ENCODE data around the gene SLC11A1. TPM values are rescaled to one million over a fixed set of nuclear protein-coding genes. Genes with fewer than 3 reads are reported as not detected.

Gene SLC11A1

GRCh38 chr2:218438596-218438995 is 56.5 kb downstream of the SLC11A1 start:
- Histone ChIP-seq H3K36me3 (ENCODE audit: control insufficient read depth in 1 of 2, insufficient read depth in 2 of 2, low read depth in 1 of 2, low read length in 2 of 2) (no peaks in the 10 kb centered on the region), H3K27me3 (ENCODE audit: control insufficient read depth in 1 of 2, insufficient read depth in 1 of 2, low read length in 2 of 2) (no peaks in the 10 kb centered on the region), H4K8ac (ENCODE audit: low read length) (no peak overlapping the region), H3K9me3 (ENCODE audit: control insufficient read depth, low read length) (no peaks in the 10 kb centered on the region), H2AFZ (ENCODE audit: low read depth, low read length) (no peak overlapping the region), H2BK12ac (ENCODE audit: low read length in 2 of 2) (no peak overlapping the region), H3K14ac (ENCODE audit: low read length in 2 of 2) (no peak overlapping the region), H3K79me1 (replicated peaks; ENCODE audit: low read length, poor library complexity, severe bottlenecking) (no peaks in the 10 kb centered on the region), H2BK5ac (ENCODE audit: low read depth, low read length, poor library complexity, severe bottlenecking) (no peak overlapping the region), H2AK5ac (ENCODE audit: low read length, severe bottlenecking) (no peak overlapping the region), H3K27ac (ENCODE audit: low read length, poor library complexity, severe bottlenecking) (no peak overlapping the region), H3K23ac (ENCODE audit: low read length in 2 of 2) (no peak overlapping the region), H2BK120ac (ENCODE audit: low read depth, low read length) (no peak overlapping the region), H4K91ac (ENCODE audit: low read length) (no peak overlapping the region), H3K4me2 (ENCODE audit: low read length, poor library complexity, severe bottlenecking) (no peak overlapping the region), H3K4ac (ENCODE audit: low read depth in 1 of 2, low read length in 2 of 2) (no peak overlapping the region), H2BK15ac (ENCODE audit: low read depth, poor library complexity, severe bottlenecking) (no peak overlapping the region), H3K18ac (ENCODE audit: low read depth in 1 of 2, low read length in 2 of 2) (no peak overlapping the region), H3K4me3 (ENCODE audit: insufficient read depth in 1 of 2, low read depth in 1 of 2, low read length in 2 of 2) (no peak overlapping the region), H3K4me1 (ENCODE audit: control insufficient read depth, insufficient read depth, low read depth, low read length) (no peaks in the 10 kb centered on the region), H3K9ac (ENCODE audit: low read length) (no peak overlapping the region)
- DNase-seq, result peak; percentile 22
- WGBS, result 93% methylated on average over 3 of the region's 4 CpGs

DNA sequence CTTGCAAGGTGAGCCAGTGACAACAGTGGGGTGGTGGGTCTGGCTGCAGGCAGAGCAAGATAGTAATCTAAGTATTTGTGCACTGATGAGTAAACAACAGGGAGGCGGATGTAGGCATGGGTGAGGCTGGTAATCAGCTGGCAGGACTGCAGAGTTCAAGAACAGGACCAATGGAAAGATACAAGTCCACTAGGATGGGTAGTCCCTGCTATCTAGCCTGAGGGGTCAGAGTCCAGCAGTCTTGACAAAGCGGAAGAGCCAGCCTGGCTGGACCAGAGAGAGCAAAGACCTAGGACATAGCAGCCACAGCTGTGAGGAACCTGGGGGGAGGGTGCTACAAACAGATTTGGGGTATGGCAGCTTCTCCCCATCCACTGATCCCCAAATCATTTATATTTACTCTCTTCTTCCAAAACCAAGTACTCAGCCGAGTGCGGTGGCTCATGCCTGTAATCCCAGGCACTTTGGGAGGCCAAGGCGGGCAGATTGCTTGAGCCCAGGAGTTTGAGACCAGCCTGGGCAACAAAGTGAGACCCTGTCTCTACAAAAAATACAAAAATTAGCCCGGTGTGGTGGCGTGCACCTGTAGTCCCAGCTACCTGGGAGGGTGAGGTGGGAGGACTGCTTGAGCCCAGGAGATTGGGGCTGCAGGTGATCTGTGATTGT is 62.8 kb downstream of the SLC11A1 start:
- H3K4ac ChIP-seq (ENCODE audit: low read depth in 1 of 2, low read length in 2 of 2), result no peak overlapping the region
- 98% methylated on average over 5 of the region's 7 CpGs for WGBS

DNA sequence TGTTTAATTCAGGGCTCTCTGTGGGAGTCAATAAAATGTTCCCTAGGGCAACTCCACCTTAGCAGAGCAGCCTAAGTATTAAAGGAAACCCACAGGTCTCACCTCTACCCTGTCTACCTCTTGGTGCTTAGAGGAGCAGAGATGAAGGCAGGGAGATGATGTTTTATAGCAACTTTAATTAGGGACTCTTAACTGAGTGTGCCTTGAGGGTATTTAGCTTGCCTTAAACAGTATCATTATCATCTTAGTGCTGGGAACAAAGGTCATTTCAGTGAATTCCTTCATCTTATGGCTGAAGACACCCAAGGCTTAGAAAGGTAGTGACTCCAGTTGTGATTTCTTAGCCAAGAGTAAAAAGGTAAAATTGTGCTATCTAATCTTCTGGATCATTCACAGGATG is 63.5 kb downstream of the SLC11A1 start:
- Histone ChIP-seq H3K14ac (ENCODE audit: low read length in 2 of 2) (no peak overlapping the region), H3K18ac (ENCODE audit: low read depth in 1 of 2, low read length in 2 of 2) (no peak overlapping the region), H3K27ac (ENCODE audit: low read length, poor library complexity, severe bottlenecking) (no peak overlapping the region), H2BK120ac (ENCODE audit: low read depth, low read length) (no peak overlapping the region), H2BK5ac (ENCODE audit: low read depth, low read length, poor library complexity, severe bottlenecking) (no peak overlapping the region), H3K4me1 (ENCODE audit: control insufficient read depth, insufficient read depth, low read depth, low read length) (no peaks in the 10 kb centered on the region), H3K9ac (ENCODE audit: low read length) (no peak overlapping the region), H2BK15ac (ENCODE audit: low read depth, poor library complexity, severe bottlenecking) (no peak overlapping the region), H3K4ac (ENCODE audit: low read depth in 1 of 2, low read length in 2 of 2) (no peak overlapping the region), H3K9me3 (ENCODE audit: control insufficient read depth, low read length) (no peaks in the 10 kb centered on the region), H3K36me3 (ENCODE audit: control insufficient read depth in 1 of 2, insufficient read depth in 2 of 2, low read depth in 1 of 2, low read length in 2 of 2) (peaks cover 3 to 17% of the 10 kb centered on the region in 2 experiments), H2AK5ac (ENCODE audit: low read length, severe bottlenecking) (no peak overlapping the region), H4K8ac (ENCODE audit: low read length) (no peak overlapping the region), H3K79me1 (replicated peaks; ENCODE audit: low read length, poor library complexity, severe bottlenecking) (peaks cover 2% of the 10 kb centered on the region), H2AFZ (ENCODE audit: low read depth, low read length) (no peak overlapping the region), H3K4me2 (ENCODE audit: low read length, poor library complexity, severe bottlenecking) (no peak overlapping the region), H2BK12ac (ENCODE audit: low read length in 2 of 2) (no peak overlapping the region), H4K91ac (ENCODE audit: low read length) (no peak overlapping the region), H3K27me3 (ENCODE audit: control insufficient read depth in 1 of 2, insufficient read depth in 1 of 2, low read length in 2 of 2) (no peaks in the 10 kb centered on the region), H3K4me3 (ENCODE audit: insufficient read depth in 1 of 2, low read depth in 1 of 2, low read length in 2 of 2) (no peak overlapping the region), H3K23ac (ENCODE audit: low read length in 2 of 2) (no peak overlapping the region)
- DNase-seq, result no peak

More for the DNA sequence above, 62.8 kb downstream of the SLC11A1 start:
- no peak for DNase-seq
- H3K14ac ChIP-seq (ENCODE audit: low read length in 2 of 2), result no peak overlapping the region
- H2BK5ac ChIP-seq (ENCODE audit: low read depth, low read length, poor library complexity, severe bottlenecking), result no peak overlapping the region
- no peak overlapping the region for H3K9ac ChIP-seq (ENCODE audit: low read length)
- H3K79me1 ChIP-seq (replicated peaks; ENCODE audit: low read length, poor library complexity, severe bottlenecking), result no peaks in the 10 kb centered on the region
- no peak overlapping the region for H3K23ac ChIP-seq (ENCODE audit: low read length in 2 of 2)
- H3K27ac ChIP-seq (ENCODE audit: low read length, poor library complexity, severe bottlenecking), result no peak overlapping the region
- no peak overlapping the region for H2AK5ac ChIP-seq (ENCODE audit: low read length, severe bottlenecking)
- H3K4me3 ChIP-seq (ENCODE audit: insufficient read depth in 1 of 2, low read depth in 1 of 2, low read length in 2 of 2), result no peak overlapping the region
- H3K36me3 ChIP-seq (ENCODE audit: control insufficient read depth in 1 of 2, insufficient read depth in 2 of 2, low read depth in 1 of 2, low read length in 2 of 2), result peaks cover 3 to 15% of the 10 kb centered on the region in 2 experiments
- H2AFZ ChIP-seq (ENCODE audit: low read depth, low read length), result no peak overlapping the region
- H2BK12ac ChIP-seq (ENCODE audit: low read length in 2 of 2), result no peak overlapping the region
- no peak overlapping the region for H3K4me2 ChIP-seq (ENCODE audit: low read length, poor library complexity, severe bottlenecking)
- no peak overlapping the region for H4K91ac ChIP-seq (ENCODE audit: low read length)
- H2BK15ac ChIP-seq (ENCODE audit: low read depth, poor library complexity, severe bottlenecking), result no peak overlapping the region
- H3K9me3 ChIP-seq (ENCODE audit: control insufficient read depth, low read length), result no peaks in the 10 kb centered on the region
- no peak overlapping the region for H4K8ac ChIP-seq (ENCODE audit: low read length)
- no peak overlapping the region for H3K18ac ChIP-seq (ENCODE audit: low read depth in 1 of 2, low read length in 2 of 2)
- no peaks in the 10 kb centered on the region for H3K27me3 ChIP-seq (ENCODE audit: control insufficient read depth in 1 of 2, insufficient read depth in 1 of 2, low read length in 2 of 2)
- H2BK120ac ChIP-seq (ENCODE audit: low read depth, low read length), result no peak overlapping the region
- no peaks in the 10 kb centered on the region for H3K4me1 ChIP-seq (ENCODE audit: control insufficient read depth, insufficient read depth, low read depth, low read length)

Small RNAs within 50 kb of the gene (small RNA-seq; reads per million reads assigned to genes)
- gene MIR26B (ENCODE audit: low read depth), result 13,183 reads per million, percentile 99 among the genes with 10 or more reads in this experiment
- gene MIR6810 (ENCODE audit: low read depth), result not detected
